HG02588 (cell line): ENCODE data around the gene COL18A1.
"Not testable (repeated sequence)": the region's sequence is repeated elsewhere in the genome, so short reads cannot be mapped to it uniquely, and the experiment has no call there.

Source experiments
- ATAC-seq: cut with Tn5 transposase; IDR thresholded peaks from one replicate; pipeline ENCODE4 v1.9.1; 2021; ENCODE audit warnings: mild to moderate bottlenecking, moderate library complexity; ENCODE audit not compliant: unreplicated experiment

COL18A1 gene

DNA sequence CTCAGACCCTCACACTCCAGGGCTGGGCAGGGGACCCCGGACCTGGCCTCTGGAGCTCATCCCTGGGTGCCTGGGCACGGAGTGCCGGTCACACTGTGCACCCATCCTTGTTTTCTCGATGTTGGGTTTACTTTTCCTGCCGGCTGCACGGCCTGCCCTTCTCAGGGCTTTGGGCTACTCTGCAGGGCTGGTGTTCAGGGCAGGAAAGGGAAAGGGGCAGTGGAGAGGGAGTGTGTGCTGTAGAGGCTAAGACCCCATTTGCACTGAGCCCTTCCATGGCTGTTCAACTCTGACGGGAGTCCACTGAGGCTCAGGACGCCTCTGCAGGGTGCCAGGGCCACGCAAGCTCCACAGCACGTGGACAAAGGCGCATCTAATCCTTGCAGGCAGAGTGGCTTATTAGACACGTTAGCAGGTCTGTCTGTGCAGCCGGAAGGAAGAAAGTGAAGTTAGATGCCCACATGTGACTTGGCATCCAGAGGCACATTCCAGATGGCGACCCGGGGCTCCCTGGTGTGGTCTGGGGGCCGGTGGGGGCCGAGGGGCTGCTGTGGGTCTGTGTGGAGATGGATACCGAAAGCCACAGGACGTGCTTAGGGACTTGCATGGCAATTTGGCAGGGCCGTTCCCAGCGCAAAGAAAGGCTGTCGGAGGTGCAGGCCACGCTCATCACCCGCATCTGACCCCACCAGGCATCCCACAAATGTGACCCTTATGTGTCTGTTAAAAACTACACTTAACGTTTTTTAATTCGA is 33.6 kb downstream of the COL18A1 start:
- ATAC-seq, result no peak

DNA sequence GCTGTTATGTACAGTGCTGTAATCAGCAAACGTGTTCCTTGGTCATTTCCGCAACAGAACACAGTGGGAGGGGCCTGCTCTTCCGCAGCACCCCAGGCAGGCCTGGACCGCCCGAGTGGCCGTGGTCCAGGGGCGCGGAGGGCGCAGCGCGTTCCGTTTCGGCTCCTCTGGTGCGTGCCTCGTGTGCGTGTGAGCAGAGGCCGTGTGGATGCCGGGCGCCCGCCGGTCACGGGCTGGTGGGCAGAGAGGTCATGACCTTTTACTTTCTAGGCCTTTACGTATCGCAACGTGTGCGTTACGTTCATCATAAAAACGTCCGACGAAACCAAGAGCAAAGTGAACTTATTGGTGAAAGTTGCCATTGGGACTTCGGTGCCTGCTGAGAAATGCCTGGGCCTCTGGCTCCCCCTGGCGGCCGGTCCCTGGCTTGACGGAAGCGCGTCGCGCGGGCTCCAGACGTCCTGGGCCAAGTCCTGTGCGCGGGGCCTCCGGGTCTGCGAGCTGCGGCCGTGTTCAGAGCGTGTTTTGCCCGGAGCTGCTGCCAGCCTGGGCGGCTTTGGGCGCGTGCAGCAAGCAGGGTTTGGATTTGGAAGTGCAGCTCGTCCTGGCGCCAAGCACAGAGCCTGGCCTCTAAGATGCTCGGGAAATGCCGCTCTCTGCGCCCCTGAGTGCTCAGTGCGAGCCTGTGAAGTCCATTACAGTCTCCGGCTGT is 34.4 kb downstream of the COL18A1 start:
- ATAC-seq, result no peak

DNA sequence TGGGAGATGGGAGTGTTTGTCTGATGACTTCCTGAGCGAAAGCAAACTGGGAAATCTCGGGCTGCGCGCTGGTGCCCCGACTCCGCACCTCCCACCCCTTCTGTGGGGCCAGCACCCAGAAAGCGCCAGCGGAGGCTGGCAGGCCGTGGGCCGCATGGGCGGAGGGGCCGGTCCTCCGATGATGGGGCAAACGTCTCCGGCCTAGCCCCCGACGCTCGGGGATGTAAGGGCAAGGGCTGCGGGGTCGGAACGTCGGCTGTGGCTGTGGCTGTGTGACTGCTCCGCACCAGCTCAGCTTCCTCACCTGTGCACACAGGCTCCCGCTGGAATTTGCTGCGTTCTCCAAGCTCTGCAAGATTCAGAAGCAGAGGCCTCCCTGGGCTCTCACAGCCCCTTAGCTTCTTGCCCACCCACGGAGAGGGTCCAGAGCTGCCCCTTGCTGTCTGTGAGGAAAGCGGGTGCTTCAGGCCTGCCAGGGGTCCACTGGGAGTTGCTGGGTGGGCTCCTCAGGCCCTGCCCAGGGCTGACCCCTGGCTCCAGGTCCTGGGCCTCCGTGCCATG is 35.0 kb downstream of the COL18A1 start:
- ATAC-seq, result no peak

DNA sequence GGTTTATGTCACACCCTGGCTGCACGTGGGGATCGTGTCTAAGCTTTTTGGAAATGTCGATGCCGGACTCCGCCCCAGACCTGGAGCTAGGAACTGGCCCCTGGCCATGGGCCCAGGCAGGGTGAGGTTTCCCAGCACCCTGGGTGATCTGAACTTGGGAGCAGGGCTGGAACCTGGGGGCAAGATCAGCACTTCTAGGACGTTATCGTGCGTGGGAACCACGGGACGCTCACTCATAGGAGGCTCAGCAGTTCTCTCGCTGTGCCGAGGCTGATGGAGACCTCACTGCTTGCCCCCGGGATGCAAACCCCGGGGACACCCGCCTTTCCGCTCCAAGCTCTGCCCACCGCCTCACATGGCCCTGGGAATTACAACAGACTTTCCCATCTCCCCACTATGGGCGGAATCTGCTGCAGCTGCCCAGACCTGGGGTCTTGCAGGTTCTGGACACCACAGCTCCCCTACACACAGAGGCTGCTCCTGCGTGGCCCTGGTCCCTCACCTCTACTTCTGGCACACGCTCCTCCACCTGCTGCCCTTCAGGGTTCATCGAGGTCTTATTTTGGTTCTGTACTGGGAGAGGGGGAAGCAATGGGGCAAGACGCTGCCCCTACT is 35.9 kb downstream of the COL18A1 start:
- no peak for ATAC-seq

DNA sequence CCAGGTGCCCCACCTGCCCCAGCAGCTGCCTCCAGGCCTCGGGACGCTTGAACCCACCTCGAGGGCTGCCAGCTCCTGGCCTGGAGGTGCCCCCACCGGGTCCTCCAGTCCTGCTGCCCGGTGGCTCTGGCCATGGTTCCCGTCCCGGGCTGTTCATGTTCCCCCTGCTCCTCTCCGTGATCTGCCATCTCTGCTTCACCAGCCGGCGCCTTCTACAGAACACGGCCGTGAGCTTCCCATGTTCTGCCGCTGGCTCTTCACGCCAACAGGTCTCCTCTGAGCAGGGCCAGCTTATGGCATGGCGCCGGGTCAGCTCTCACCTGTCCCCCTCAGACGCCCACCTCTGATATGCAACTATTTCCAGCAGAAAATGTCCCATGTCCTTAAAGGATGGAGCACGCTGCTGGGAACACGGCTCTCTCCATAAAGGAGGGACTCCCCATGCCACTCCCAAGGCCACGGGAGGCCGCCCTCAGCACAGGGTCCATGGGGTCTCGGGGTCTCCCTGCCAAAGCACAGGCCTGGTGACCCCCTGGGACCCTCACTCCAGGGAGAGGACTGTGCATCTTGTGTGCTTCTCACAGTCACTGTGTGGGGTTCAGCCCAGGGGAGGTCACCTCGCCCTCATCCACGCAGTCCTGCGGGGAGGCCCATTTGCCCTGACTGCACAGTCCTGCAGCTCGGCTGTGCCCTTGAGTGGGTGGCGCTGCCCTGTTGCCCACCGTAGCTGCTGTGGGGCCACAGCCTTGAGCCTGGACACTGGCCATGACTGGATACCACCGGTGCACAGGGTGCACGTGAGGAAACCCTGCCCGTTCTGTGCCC is 36.7 kb downstream of the COL18A1 start:
- ATAC-seq, result no peak

DNA sequence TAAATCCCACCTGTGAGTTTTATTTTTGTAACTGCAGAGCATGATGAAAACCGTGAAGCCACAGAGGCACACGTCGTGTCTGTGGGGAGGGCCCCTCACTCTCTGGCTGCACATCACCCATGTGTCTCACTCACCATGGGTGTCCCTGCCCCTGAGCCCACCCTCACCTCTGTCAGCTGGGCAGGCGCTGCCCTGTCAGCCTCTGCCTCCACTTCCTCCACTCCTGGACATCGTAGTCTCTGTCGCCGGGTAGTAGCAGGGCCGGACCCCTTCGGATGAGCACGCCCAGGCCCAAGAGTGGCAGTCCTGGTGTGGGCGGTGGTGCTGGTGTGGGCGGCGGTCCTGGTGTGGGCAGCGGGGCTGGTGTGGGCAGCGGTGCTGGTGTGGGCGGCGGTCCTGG is 37.3 kb downstream of the COL18A1 start:
- no peak for ATAC-seq

DNA sequence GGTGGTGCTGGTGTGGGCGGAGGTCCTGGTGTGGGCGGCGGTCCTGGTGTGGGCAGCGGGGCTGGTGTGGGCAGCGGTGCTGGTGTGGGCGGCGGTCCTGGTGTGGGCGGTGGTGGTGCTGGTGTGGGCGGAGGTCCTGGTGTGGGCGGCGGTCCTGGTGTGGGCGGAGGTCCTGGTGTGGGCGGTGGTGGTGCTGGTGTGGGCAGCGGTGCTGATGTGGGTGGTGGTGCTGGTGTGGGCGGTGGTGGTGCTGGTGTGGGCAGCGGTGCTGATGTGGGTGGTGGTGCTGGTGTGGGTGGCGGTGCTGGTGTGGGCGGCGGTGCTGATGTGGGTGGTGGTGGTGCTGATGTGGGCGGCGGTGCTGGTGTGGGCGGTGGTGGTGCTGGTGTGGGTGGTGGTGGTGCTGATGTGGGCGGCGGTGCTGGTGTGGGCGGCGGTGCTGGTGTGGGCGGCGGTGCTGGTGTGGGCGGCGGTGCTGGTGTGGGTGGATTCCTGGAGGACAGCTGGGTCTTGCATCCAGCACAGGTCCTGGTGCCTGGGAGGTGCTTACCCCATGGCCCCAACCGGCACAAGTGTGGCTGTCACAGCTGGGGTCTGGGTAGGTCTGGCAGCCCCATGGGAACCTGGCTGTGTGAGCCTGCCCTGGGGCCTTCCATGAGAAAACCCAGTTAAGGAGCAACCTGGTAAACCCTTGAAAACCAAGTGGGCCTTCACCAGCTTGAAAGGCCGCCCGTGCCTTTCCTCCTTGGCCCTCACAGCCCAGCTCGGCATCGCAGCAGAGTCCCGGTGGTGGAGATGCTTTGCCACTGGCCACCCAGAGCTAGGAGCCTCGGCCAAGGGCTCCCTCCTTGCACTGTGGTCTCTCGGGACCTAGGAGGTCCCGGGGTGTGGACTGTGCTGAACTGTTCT is 38.0 kb downstream of the COL18A1 start:
- not testable (repeated sequence) for ATAC-seq

DNA sequence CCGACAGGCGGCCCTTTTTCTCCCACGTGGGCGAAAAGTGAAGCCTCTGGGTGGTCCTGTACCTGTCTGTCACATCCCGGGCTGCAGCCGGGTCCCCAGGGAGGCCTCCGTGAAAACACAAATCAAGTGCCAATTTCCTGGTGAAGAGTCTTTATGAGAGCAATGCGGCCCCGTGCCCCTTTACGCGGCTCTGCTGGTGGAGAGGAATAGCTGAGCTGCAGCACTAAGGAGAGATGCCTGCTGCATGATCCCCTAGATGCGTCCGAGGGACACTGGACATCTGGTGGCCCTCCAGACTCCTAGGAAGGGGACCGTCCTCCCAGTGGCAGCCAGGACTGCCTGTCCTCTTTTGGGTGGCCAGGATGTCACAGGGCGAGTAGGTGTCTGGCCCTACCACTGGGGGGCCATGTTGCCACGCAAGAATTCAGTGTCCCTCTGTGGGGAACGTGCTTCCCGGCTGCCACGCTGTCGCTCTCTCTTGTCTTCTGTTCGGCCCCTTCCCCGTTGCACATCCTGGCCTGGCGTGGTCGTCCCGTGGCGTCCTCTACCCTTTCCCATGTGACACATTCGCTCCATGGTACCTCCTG is 38.7 kb downstream of the COL18A1 start:
- ATAC-seq, result no peak

DNA sequence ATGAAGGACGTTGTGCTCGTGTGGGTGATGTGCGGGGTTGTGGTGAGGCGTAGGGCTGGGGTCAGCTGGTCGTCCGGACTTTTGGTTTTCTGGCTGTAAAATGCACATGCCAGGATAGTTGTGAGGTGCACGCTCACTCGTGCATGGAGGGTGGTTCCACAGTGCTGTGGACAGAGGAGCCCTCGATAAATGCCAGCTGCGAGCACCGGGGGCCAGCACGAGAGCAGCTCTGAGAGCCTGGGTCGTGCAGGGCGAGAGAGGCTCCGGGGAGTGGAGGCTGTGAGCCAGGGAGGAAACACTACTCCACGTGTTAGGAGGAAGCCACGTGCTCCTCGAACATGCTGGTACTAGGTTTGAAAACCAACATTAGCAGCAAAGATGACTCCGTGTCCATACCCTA is 39.4 kb downstream of the COL18A1 start:
- no peak for ATAC-seq

DNA sequence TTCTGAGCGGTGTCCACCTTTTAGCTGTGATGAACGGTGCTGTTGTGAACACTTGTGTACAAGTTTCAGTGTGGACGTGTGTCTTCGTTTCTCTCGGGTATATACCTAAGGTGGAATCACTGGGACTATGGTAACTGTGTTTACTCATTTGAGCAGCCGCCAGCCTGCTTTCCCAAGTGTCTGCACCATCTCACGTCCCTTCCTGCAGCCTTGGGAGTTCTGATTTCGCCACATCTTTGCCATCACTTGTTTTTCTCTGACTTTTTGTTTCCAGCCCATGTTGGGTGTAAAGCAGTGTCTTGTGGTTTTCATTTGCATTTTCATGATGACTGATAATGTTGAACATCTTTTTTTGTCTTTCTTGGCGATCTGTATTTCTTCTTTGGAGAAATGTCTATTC is 40.4 kb downstream of the COL18A1 start:
- no peak for ATAC-seq

DNA sequence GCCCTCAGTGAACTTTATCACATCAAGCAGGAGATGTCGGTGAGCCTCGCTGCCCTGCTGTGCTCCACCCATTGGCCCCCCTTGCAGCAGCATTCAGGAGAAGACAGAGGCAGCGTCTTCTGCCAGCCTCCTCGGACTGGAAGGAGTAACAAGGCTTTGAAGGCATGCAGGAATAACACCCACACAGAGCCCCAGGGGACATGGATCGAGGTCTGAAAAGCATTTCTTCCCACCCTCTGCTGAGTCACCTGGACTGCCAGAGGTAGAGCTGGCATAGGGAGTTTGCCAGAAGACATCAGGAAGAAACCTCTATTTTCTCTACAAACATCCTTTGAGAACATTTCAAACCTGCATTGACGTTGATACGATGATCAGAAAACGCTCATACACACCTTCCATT is 42.9 kb downstream of the COL18A1 start:
- ATAC-seq, result no peak

DNA sequence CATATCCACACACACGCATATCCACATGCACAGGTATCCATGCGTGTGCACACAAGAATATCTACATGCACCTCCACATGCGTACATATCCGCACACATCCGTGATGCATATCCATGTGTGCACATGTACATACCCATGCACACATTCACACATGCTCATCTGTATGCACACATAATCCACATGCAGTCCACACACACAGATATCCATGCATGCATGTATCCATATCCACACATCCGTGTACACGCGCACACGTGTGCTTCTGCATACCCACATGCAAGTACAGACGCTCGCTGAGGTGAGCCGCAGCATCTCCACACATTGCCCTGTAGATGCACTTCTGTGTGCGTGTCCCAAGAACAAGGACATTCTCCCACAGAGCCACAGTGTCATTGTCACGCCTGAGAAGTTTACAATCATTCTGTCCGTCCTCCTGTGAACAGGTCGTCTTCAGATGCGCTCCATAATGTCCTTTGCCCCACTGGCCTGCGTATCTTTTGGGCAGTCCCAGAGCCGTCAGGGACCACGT is 43.4 kb downstream of the COL18A1 start:
- no peak for ATAC-seq

DNA sequence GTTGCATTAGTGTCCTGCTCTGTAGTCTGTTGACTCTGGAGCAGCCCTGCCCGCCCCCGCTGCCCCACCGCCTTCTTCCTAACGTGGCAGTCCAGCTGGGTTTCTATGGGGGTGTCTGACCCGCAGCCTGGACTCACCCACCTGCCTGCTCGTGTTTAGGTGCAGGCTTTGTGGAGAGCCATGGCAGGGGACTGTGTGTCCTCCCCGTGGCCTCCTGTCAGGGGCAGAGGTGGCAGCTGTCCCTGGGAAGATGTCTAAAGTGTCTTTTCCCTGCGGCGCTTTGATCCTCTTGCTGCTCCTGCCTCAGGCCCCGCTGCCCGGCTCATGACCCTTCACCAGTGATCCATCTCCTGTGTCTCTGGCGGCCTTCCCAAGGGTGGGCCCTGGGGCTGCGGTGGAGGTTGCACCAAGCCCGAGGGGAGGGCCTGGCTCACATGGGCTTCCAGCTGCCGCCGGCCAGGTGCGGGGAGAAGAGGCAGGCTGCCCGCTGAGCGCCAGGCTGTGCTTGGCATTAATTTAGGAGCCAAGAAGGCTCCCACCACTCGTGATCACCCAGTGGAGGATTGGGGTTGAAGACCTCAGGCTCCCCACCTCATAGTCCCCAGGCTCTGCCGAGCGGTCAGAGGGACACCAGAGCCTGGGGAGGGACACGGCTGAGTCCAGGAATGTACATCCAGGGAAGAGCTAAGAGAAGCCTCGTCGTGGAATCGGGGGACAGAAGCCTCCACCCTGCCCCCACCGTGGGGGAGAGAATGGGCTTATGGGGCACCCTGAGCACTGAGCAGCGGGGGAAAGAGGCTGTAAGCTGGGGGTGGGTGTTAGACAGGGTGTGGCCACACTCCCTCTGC is 44.1 kb downstream of the COL18A1 start:
- ATAC-seq, result no peak

DNA sequence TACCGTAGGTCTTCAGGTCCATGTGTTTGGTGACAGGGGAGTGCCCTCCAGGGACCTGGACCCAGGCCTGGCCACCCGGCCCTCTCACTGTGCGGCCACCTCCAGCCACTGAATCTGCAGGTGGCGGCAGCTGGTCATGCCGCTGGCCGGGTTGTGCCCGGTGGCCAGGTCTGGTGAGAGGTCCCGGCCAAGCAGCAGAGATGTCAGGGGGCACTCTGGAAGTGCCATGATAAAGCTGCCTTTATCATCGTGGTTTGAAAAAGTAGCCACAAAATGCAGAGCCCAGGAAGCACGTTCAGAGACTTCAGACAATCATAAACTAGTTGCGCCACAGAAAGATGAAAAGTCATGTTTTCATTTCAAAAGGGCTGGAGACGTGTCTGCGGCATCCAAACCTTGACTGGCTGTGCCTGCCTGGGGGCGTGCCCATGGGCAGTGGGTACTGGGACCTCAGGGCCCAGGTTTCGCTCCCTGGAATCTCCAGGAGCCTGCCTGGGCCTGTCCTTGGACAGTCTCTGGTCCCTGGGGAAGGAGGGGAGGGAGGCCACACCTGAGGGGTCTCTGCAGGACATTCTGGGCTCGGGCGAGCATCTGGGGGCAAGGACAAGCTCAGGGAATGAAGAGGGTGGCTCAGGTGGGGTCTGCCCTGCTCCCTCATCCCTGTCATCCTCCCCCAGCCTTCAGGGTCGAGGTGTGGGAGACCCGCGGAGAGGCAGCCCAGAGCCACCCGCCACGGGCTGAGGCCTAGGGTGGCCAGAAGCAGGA is 44.9 kb downstream of the COL18A1 start:
- no peak for ATAC-seq

DNA sequence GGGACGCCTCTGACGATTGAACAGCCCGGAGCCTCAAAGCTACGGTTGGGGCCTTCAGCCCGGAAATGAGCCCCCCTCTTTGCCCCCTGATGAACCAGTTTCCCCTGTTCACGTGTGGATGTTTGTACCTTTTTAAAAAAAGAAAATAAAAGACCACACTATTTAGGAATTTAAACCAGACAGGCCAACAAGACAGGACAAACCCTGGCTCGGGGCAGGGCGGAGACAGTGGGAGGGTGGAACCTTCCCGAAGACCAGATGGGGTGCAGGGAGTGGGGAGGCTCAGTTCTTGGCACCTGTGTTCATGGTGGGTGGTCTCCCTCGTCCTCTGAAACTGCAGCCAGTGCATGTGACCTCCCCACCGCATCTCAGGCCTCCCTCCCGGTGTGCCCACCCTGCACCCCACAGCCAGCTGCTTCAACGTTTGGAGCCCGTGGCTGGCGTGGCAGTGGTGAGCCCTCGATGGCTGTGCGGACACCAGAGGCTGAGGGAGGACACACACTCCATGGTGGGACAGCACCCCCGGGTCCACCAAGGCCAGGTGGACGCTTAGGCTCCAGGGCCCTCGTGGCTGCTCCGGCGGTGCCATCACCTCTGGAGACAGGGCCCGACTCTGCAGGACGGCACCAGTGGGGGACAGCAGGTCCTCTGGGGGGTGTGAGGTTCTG is 45.6 kb downstream of the COL18A1 start:
- no peak for ATAC-seq

DNA sequence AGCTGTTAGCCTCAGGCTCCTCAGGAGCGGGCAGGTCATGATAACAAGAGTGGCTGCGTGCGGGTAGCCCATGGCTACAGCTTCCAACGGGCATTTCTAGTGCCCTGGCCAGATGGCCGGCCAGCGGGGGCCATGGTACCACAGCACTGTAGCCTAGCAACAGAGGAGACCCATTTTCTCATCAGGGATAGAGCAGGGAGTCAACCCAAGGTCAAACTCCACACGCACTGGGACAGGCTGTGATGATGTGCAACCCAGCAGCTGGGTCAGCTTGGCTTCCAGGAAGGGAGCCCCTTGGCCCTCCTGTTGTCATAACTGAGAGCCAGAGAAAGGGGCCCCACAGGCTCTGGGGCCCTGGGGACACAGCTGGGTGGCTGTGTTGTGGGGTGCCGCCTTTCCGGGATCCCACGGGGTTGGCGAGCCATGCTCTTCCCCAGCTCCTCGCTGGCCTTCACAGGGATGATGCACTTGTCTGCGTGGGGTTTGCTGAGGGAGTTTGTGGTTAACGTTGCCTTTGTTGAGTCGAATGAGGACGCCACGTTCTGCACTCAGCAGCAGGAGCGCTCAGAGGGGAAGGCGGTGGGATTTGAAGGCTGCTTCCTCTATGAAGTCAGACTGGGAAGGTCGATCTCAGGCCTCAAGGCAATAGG is 46.3 kb downstream of the COL18A1 start:
- ATAC-seq, result no peak

DNA sequence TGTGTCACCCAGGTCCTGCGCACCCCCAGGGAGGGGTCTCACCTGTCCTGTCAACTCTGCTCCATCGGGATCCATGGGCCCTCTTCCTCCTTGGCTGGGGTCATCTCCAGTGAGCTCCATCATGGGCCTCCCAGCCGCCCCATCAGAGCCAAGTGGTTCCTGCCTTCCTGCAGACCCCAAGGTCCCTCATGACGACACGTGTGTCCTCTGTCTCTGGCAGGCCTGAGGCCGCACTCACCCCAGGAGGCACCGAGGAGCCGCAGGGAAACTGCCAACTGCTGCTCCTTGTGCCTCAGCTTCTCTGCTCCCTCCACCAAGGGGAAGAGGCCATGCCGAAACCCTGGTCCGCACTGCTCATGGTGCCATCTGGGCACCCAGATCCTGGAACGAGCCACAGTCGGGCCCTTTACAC is 46.8 kb downstream of the COL18A1 start:
- ATAC-seq, result no peak
